Epidermal melanocyte (primary cell): ENCODE results near the gene TMUB1.
"Not testable (repeated sequence)": the region's sequence is repeated elsewhere in the genome, so short reads cannot be mapped to it uniquely, and the experiment has no call there.

ENCODE experiments used
- DNase-seq: peaks from one replicate; pipeline ENCODE4 v3.0.0; 2011; ENCODE audit warnings: low spot score; ENCODE audit not compliant: insufficient read length

Gene TMUB1

GRCh38 chr7:151056666-151057505, 26.4 kb downstream of the TMUB1 start:
- DNase-seq: no peak

- DNase-seq: no peak
Observed at GRCh38 chr7:151056283-151056665, 27.0 kb downstream of the TMUB1 start.

- DNase-seq: no peak
Observed at GRCh38 chr7:151053751-151054150, 29.5 kb downstream of the TMUB1 start.

- DNase-seq: no peak
Observed at GRCh38 chr7:151053096-151053495, 30.2 kb downstream of the TMUB1 start.

- DNase-seq: peak; percentile 73
Observed at GRCh38 chr7:151051108-151051507, 32.2 kb downstream of the TMUB1 start.

GRCh38 chr7:151048911-151049463, 34.3 kb downstream of the TMUB1 start:
- no peak for DNase-seq

- DNase-seq: no peak
Observed at GRCh38 chr7:151047976-151048815, 35.1 kb downstream of the TMUB1 start, which contains the start of gene ASIC3. ASIC3 (plus strand) TSS chr7:151048531; CDS start chr7:151048886, 355 bp downstream.

GRCh38 chr7:151046603-151047573, 36.4 kb downstream of the TMUB1 start:
- DNase-seq: no peak

- DNase-seq: no peak
Observed at GRCh38 chr7:151045967-151046366, 37.3 kb downstream of the TMUB1 start.

- DNase-seq: no peak
Observed at GRCh38 chr7:151045262-151045661, 38.0 kb downstream of the TMUB1 start.

- DNase-seq: no peak
Observed at GRCh38 chr7:151043959-151044358, 39.3 kb downstream of the TMUB1 start.

- not testable (repeated sequence) for DNase-seq
Observed at GRCh38 chr7:151043449-151043848, 39.8 kb downstream of the TMUB1 start.

GRCh38 chr7:151040616-151041375, 42.5 kb downstream of the TMUB1 start:
- DNase-seq: no peak

GRCh38 chr7:151039850-151040548, 43.3 kb downstream of the TMUB1 start:
- no peak for DNase-seq

GRCh38 chr7:151038951-151039849, 44.1 kb downstream of the TMUB1 start:
- DNase-seq: no peak

GRCh38 chr7:151035902-151036301, 47.4 kb downstream of the TMUB1 start:
- DNase-seq: no peak

- DNase-seq: no peak
Observed at GRCh38 chr7:151035026-151035717, 48.1 kb downstream of the TMUB1 start.
